Calu3 (cell line): ENCODE results near the gene SLC7A4. TPM values are rescaled to one million over a fixed set of nuclear protein-coding genes. Genes with fewer than 3 reads are reported as not detected.
"Not testable (repeated sequence)": the region's sequence is repeated elsewhere in the genome, so short reads cannot be mapped to it uniquely, and the experiment has no call there.

ENCODE experiments used
- BruUV-seq: library from RNA; stranded (reverse); fragments of 400-500 nt; replicated peaks from 2 replicates; lab custom pipeline; 2021; lab: Mats Ljungman, UMichigan
- CTCF ChIA-PET: fragments of 300-600 bp; sonication (Branson Sonifier 250); formaldehyde crosslinking; loops from one replicate; lab custom pipeline; 2022; ENCODE audit warnings: antibody characterized with exemption; lab: Charles Lee
- DNase-seq: peaks from one replicate; pipeline ENCODE4 v3.0.0; 2022
- H3K27ac Mint-ChIP-seq: one replicate; pipeline ENCODE4 v1.8.0; 2022; ENCODE audit warnings: mixed read lengths; ENCODE audit not compliant: unreplicated experiment
- H3K27me3 Mint-ChIP-seq: one replicate; pipeline ENCODE4 v1.8.0; 2022; ENCODE audit warnings: mixed read lengths; ENCODE audit not compliant: unreplicated experiment
- H3K36me3 Mint-ChIP-seq: one replicate; pipeline ENCODE4 v1.8.0; 2022; ENCODE audit warnings: mild to moderate bottlenecking, moderate library complexity, mixed read lengths; ENCODE audit not compliant: insufficient read depth, unreplicated experiment
- H3K4me1 Mint-ChIP-seq: one replicate; pipeline ENCODE4 v1.8.0; 2022; ENCODE audit warnings: mild to moderate bottlenecking, low read depth, mixed read lengths; ENCODE audit not compliant: unreplicated experiment
- H3K4me3 Mint-ChIP-seq: one replicate; pipeline ENCODE4 v1.8.0; 2022; ENCODE audit warnings: mild to moderate bottlenecking, low read depth, moderate library complexity, mixed read lengths; ENCODE audit not compliant: unreplicated experiment
- H3K9me3 Mint-ChIP-seq: one replicate; pipeline ENCODE4 v1.8.0; 2022; ENCODE audit warnings: low read depth, mixed read lengths; ENCODE audit not compliant: unreplicated experiment
- CTCF ChIP-seq: fragments of 200-600 bp; IDR thresholded peaks from one replicate; pipeline ENCODE4 v1.8.0; 2022; ENCODE audit warnings: antibody characterized with exemption; ENCODE audit not compliant: unreplicated experiment
- intact Hi-C: fragments of 100-400 bp; cut with micrococcal nuclease; formaldehyde crosslinking; loops from one replicate; pipeline ENCODE4 v1.10.0; 2022; ENCODE audit not compliant: unreplicated experiment
- total RNA-seq: library from RNA; stranded (reverse); gene quantifications from 2 replicates; pipeline ENCODE4 v1.2.3, GENCODE V29; 2022

Gene SLC7A4
- total RNA-seq, 1 experiment from 2014 or later: 0.14 TPM

GRCh38 chr22:21067075-21067900 lies 34.9 kb upstream of the SLC7A4 start:
- intact Hi-C loops: no loop called here
- CTCF ChIA-PET: interaction anchor here (1.0 kb wide), 1 partner anchor 11 kb away, joined by 3 read pairs; no protein-coding TSS in a partner anchor
- no TSS peak for BruUV-seq
- H3K4me3 Mint-ChIP-seq: no peak overlapping the region
- H3K36me3 Mint-ChIP-seq: no peaks in the 10 kb centered on the region
- no peak for DNase-seq
- H3K27me3 Mint-ChIP-seq: peaks cover 45% of the 10 kb centered on the region
- no peaks in the 10 kb centered on the region for H3K9me3 Mint-ChIP-seq
- no peak overlapping the region for H3K27ac Mint-ChIP-seq
- TF ChIP-seq CTCF: no peak
- no peaks in the 10 kb centered on the region for H3K4me1 Mint-ChIP-seq

GRCh38 chr22:21064917-21065864 lies 32.8 kb upstream of the SLC7A4 start:
- H3K36me3 Mint-ChIP-seq: no peaks in the 10 kb centered on the region
- no TSS peak for BruUV-seq
- no peaks in the 10 kb centered on the region for H3K9me3 Mint-ChIP-seq
- no peak for TF ChIP-seq CTCF
- intact Hi-C loops: no loop called here
- no peak for DNase-seq
- CTCF ChIA-PET: interaction anchor here (0.6 kb wide), 1 partner anchor 41 kb away, joined by 4 read pairs; no protein-coding TSS in a partner anchor
- no peak overlapping the region for H3K4me3 Mint-ChIP-seq
- H3K27ac Mint-ChIP-seq: no peak overlapping the region
- peaks cover 33% of the 10 kb centered on the region for H3K27me3 Mint-ChIP-seq
- H3K4me1 Mint-ChIP-seq: no peaks in the 10 kb centered on the region

GRCh38 chr22:21064425-21064824 lies 32.1 kb upstream of the SLC7A4 start:
- CTCF ChIA-PET, H3K9me3 Mint-ChIP-seq, DNase-seq, H3K36me3 Mint-ChIP-seq, BruUV-seq, H3K4me3 Mint-ChIP-seq, H3K4me1 Mint-ChIP-seq, intact Hi-C loops, H3K27ac Mint-ChIP-seq: not testable (repeated sequence)
- peaks cover 26% of the 10 kb centered on the region for H3K27me3 Mint-ChIP-seq

GRCh38 chr22:21061660-21062321 lies 29.4 kb upstream of the SLC7A4 start:
- BruUV-seq, H3K4me3 Mint-ChIP-seq, H3K9me3 Mint-ChIP-seq, H3K4me1 Mint-ChIP-seq, H3K36me3 Mint-ChIP-seq, H3K27ac Mint-ChIP-seq, intact Hi-C loops, DNase-seq: not testable (repeated sequence)
- CTCF ChIA-PET: interaction anchor here (0.6 kb wide), 1 partner anchor 580 kb away, joined by 4 read pairs; no protein-coding TSS in a partner anchor
- peaks cover 22% of the 10 kb centered on the region for H3K27me3 Mint-ChIP-seq

GRCh38 chr22:21060363-21060762 lies 28.0 kb upstream of the SLC7A4 start:
- DNase-seq, H3K4me1 Mint-ChIP-seq, H3K27ac Mint-ChIP-seq, BruUV-seq, H3K36me3 Mint-ChIP-seq, CTCF ChIA-PET, intact Hi-C loops, H3K4me3 Mint-ChIP-seq, H3K9me3 Mint-ChIP-seq: not testable (repeated sequence)
- H3K27me3 Mint-ChIP-seq: peaks cover 29% of the 10 kb centered on the region
